Central memory CD8-positive, alpha-beta T cell (primary cell): Measurements from ENCODE around the gene KRT27.
A peak's percentile ranks its signal among the peaks of the same experiment; 100 is the strongest.

Experiments
- ATAC-seq: fragments of 150-1000 bp; cut with Tn5 transposase; replicated peaks from 2 replicates; pipeline ENCODE4 v1.10.0; 2022; ENCODE audit warnings: mild to moderate bottlenecking, moderate FRiP score, moderate number of reproducible peaks; ENCODE audit not compliant: poor library complexity, severe bottlenecking; ENCODE audit errors: extremely low read depth
- DNase-seq, 2 donors: peaks; one replicate each; pipeline ENCODE4 v3.0.0; 2021; ENCODE audit warnings: low spot score in 2 of 2
- H3K27ac Mint-ChIP-seq: one replicate; pipeline ENCODE4 v1.8.0; 2022; ENCODE audit warnings: low read depth, mild to moderate bottlenecking, moderate library complexity, mixed read lengths
- H3K27me3 Mint-ChIP-seq: one replicate; pipeline ENCODE4 v1.8.0; 2022; ENCODE audit warnings: mixed read lengths
- H3K36me3 Mint-ChIP-seq: one replicate; pipeline ENCODE4 v1.8.0; 2022; ENCODE audit warnings: mild to moderate bottlenecking, moderate library complexity, mixed read lengths; ENCODE audit not compliant: insufficient read depth
- H3K4me1 Mint-ChIP-seq: one replicate; pipeline ENCODE4 v1.8.0; 2022; ENCODE audit warnings: mixed read lengths
- H3K4me3 Mint-ChIP-seq: one replicate; pipeline ENCODE4 v1.8.0; 2022; ENCODE audit warnings: mild to moderate bottlenecking, moderate library complexity, mixed read lengths
- H3K9me3 Mint-ChIP-seq: one replicate; pipeline ENCODE4 v1.8.0; 2022; ENCODE audit warnings: mixed read lengths

KRT27 gene, protein sequence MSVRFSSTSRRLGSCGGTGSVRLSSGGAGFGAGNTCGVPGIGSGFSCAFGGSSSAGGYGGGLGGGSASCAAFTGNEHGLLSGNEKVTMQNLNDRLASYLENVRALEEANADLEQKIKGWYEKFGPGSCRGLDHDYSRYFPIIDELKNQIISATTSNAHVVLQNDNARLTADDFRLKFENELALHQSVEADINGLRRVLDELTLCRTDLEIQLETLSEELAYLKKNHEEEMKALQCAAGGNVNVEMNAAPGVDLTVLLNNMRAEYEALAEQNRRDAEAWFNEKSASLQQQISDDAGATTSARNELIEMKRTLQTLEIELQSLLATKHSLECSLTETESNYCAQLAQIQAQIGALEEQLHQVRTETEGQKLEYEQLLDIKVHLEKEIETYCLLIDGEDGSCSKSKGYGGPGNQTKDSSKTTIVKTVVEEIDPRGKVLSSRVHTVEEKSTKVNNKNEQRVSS

DNA sequence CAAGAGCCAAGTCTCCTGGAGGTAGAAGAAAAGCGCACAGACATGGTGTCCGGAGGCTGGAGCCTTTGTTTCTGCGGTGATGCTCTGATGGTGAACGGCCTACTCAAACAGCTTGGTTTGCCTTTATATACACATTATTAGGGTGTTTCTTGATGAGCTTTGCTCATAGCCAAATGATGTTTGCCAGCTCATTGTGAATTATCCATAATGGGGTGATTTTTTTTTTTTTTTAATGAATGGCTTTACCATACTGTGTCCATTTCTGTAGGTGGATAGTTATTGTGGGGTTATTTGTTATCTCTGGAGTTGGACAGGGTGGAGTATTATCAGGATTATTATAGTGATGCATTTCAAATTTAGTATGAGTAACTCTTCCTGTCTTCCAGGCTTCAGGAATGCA lies at the start of gene KRT27:
TSS of gene KRT27 (minus strand) at position 101 of the 400 bp plus-strand sequence. CDS start at position 44, 57 bp downstream.
- DNase-seq (no peak), ATAC-seq (no peak)
- Mint-ChIP-seq H3K27ac (no peak within 1 kb of the TSS), H3K36me3 (no peaks in the 10 kb centered on the region), H3K9me3 (no peaks in the 10 kb centered on the region), H3K27me3 (peaks cover 82% of the 10 kb centered on the region), H3K4me3 (no peak within 1 kb of the TSS), H3K4me1 (no peaks in the 10 kb centered on the region)

DNA sequence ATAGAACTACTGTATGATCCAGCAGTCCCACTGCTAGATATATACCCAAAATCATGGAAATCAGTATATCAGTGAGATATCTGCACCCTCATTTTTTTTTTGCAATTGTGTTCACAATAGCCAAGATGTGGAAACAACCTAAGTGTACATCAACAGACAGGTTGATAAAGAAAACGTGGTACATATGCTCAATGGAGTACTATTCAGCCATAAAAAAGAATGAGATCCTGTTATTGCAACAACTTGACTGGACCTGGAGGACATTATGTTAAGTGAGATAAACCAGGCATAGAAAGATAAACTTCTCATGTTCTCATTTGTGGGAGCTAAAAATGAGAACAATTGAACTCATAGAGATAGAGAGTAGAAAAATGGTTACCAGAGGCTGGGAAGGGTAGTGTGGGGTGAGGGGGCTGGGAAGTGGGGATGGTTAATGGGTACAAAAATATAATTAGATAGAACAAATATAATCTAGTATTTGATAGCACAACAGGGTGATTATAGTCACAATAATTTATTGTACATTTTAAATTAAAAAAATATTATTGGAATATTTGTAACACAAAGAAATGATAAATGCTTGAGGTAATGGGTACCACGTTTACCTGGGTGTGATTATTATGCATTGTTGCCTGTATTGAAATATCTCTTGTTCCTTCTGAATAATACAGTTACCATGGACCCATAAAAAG lies 47.9 kb upstream of the KRT27 start:
- no peaks in the 10 kb centered on the region for H3K27me3 Mint-ChIP-seq
- H3K9me3 Mint-ChIP-seq, result no peaks in the 10 kb centered on the region

DNA sequence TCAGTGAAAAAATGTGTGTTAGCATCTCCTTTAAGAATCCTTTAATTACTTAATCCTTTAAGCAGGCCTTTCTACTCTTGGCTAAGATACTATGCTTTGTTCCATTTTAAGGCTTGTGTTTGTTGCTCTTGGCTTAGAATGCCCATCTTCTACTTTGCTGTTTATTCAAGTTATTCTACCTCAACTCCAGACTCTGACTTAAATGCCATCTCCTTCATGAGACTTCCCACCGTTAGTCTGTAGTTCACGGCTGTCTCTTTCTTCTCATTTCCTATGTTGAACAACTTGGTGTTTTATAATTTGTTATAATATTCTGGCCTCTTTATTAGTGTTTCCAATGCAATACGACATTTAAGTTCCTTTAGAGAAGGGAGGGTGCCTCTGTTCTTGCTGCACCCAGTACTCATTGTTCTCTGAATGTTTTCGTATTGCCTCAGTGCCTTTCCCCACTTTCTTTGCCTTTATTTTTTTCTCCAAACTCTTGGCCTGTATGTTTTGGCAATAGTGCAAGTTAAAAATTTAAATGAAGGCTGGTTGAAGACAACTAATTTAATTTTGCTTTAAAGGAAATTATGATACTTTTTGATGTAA lies 46.2 kb upstream of the KRT27 start:
- ATAC-seq (no peak), DNase-seq (no peak)
- Mint-ChIP-seq H3K27ac (peak overlapping the region; percentile 1), H3K27me3 (no peaks in the 10 kb centered on the region), H3K4me1 (peaks cover 14% of the 10 kb centered on the region), H3K9me3 (no peaks in the 10 kb centered on the region), H3K36me3 (no peaks in the 10 kb centered on the region), H3K4me3 (no peak overlapping the region)

More for the DNA sequence above, 47.9 kb upstream of the KRT27 start:
- Mint-ChIP-seq H3K27ac (no peak overlapping the region), H3K4me3 (no peak overlapping the region), H3K36me3 (no peaks in the 10 kb centered on the region), H3K4me1 (peaks cover 16% of the 10 kb centered on the region)
- no peak for ATAC-seq
- DNase-seq, result no peak

DNA sequence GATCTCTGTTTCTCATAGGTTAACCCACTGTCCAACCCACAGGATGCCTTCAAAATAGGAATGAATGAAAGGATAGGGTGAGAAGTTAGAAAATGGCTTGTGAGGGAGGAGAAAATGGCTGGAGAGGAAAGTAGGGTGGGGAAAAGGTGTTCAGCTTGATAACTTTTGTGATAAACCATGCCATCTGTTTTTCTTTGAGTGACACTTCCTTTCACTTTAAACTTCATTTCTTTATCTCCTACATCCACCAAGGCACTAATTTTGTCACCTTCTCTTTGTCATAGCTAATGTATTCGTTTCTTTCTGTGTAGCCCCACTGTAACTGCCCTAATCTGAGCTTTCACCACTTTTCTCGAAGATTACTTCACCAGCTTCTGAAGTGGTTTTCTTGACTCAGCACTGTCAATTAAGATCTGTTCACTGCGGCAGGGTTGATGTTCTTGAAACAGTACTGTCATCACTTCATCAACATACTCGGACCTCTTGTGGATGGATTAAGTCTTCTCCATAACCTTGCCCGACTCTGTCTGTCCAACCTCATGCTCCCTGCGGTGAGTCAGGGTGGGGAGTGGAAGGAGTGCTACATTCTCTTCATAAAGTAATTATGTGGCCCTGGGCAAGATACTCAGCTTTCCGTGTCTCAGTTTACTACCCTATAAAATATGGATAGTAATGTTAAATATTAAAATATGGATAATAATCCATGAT lies 45.5 kb upstream of the KRT27 start:
- H3K27ac Mint-ChIP-seq, result peak overlapping the region; percentile 1
- H3K9me3 Mint-ChIP-seq, result no peaks in the 10 kb centered on the region
- peaks cover 11% of the 10 kb centered on the region for H3K4me1 Mint-ChIP-seq
- no peaks in the 10 kb centered on the region for H3K36me3 Mint-ChIP-seq
- H3K4me3 Mint-ChIP-seq, result no peak overlapping the region
- H3K27me3 Mint-ChIP-seq, result no peaks in the 10 kb centered on the region
- DNase-seq, result no peak
- ATAC-seq, result peak; percentile 52

DNA sequence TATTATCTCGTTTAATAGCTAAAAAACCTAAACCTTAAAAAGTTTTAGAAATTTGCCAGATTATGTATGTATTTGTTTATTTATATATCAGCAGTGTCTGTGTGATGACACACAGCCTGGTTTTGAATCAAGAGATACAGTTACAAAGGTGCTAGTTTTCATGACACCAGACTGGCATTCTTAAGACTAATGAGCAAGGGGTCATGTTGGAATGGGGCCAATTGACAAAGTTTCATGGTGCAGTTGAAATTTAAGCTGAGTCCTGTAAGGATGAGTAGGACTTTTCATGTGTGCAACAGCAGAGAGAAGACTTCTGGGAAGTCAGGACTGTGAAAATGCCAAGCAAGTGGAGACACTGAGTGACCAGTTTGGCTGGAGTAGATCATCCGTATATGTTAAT lies 43.2 kb upstream of the KRT27 start:
- ATAC-seq (no peak), DNase-seq (no peak)
- peaks cover 11% of the 10 kb centered on the region for H3K4me1 Mint-ChIP-seq
- H3K36me3 Mint-ChIP-seq, result peaks cover 3% of the 10 kb centered on the region
- no peak overlapping the region for H3K27ac Mint-ChIP-seq
- no peaks in the 10 kb centered on the region for H3K27me3 Mint-ChIP-seq
- no peak overlapping the region for H3K4me3 Mint-ChIP-seq
- H3K9me3 Mint-ChIP-seq, result no peaks in the 10 kb centered on the region

DNA sequence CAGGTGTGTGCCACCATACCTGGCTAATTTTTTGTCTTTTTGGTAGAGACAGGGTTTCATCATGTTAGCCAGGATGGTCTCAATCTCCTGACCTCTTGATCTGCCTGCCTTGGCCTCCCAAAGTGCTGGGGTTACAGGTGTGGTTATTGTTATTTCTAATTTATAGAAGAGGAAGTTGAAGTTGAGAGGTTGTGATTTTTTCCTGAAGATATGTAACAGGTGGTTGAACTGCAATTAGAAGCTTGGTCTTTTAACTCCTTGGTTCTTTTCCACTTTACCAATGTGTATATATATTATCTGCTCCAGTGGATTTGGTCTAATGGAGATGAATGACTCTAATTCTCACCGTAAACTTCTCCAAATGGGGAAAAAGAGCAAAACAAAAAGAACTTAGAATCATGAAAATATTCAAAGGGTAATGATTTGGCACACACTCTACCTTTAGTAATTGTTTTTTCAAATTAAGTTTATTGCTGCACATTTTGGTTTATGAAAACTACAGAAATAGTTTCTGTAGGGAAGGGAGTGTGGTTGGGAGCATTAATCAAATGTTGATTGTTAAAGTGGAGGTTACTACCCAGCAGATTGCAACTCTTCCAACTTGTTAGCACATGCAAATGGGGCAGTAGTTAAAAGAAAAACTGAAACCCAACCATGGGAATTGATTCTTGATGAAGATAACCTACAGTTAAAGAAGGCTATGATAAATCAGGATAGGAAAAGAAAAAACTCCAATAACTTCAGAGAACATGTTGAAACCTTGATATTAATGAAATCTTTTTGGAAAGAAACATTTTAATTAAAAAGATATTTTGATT lies 41.9 kb upstream of the KRT27 start:
- no peak overlapping the region for H3K27ac Mint-ChIP-seq
- H3K4me1 Mint-ChIP-seq, result peaks cover 18% of the 10 kb centered on the region
- no peaks in the 10 kb centered on the region for H3K27me3 Mint-ChIP-seq
- ATAC-seq (no peak), DNase-seq (no peak)
- H3K36me3 Mint-ChIP-seq, result peaks cover 3% of the 10 kb centered on the region
- no peak overlapping the region for H3K4me3 Mint-ChIP-seq
- no peaks in the 10 kb centered on the region for H3K9me3 Mint-ChIP-seq

DNA sequence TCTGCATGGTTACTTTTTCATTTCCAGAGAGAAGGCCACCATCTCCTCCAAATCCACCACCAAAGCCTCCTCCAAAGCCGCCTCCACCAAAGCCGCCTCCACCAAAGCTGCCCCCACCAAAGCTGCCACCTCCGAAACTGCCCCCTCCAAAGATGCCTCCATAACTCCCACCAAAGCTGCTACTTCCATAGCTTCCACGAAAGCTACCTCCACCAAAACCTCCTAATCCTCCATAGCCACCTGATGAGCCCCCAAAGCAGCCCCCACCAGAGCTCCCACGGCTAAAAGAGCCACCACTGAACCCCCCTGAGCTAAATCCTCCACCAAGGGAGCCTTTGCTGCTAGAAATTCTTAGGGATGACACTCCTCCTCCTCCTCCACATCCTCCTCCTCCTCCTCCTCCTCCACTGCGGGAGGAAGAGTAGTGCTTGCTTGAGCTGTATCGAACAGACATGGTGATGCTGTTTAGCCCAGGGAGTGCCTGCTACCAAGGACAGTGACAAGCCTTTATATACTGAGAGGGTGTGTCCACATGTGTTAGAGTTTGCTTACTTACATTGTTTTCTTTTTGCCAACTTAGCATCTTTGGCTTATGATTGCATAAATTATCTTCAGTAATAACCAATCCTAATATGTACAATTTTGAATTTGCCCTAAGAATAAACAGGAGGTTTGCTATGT lies 39.9 kb upstream of the KRT27 start, which contains the start of gene KRT10:
TSS of gene KRT10 (minus strand) at position 483 of the 681 bp plus-strand sequence. CDS start at position 454, 29 bp downstream.
- DNase-seq, result no peak
- no peaks in the 10 kb centered on the region for H3K27me3 Mint-ChIP-seq
- peaks cover 17% of the 10 kb centered on the region for H3K4me1 Mint-ChIP-seq
- H3K27ac Mint-ChIP-seq, result no peak within 1 kb of the TSS
- no peak for ATAC-seq
- peaks cover 3% of the 10 kb centered on the region for H3K9me3 Mint-ChIP-seq
- H3K4me3 Mint-ChIP-seq, result no peak within 1 kb of the TSS
- peaks cover 13% of the 10 kb centered on the region for H3K36me3 Mint-ChIP-seq

DNA sequence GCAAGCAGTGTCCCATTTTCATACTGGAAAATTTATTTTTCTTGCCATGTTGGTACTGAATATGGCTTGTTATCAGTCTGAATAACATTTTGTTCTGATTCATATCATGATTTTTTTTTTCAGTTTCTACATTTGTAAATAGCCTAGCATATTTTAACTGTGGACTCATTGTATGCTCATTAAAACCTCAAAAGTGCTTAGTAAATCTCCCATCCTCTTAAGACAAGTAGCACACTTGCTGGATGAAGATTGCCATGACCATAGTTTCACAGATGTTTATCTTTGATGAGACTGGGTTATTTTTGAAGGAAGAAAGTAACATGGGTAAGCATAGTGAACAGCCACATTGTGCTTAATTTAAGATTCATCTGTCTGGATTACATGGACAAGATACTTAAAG lies 39.2 kb upstream of the KRT27 start:
- Mint-ChIP-seq H3K36me3 (peaks cover 18% of the 10 kb centered on the region), H3K4me3 (no peak overlapping the region), H3K27ac (no peak overlapping the region), H3K9me3 (peaks cover 7% of the 10 kb centered on the region), H3K4me1 (peaks cover 21% of the 10 kb centered on the region), H3K27me3 (no peaks in the 10 kb centered on the region)
- no peak for ATAC-seq
- no peak for DNase-seq

DNA sequence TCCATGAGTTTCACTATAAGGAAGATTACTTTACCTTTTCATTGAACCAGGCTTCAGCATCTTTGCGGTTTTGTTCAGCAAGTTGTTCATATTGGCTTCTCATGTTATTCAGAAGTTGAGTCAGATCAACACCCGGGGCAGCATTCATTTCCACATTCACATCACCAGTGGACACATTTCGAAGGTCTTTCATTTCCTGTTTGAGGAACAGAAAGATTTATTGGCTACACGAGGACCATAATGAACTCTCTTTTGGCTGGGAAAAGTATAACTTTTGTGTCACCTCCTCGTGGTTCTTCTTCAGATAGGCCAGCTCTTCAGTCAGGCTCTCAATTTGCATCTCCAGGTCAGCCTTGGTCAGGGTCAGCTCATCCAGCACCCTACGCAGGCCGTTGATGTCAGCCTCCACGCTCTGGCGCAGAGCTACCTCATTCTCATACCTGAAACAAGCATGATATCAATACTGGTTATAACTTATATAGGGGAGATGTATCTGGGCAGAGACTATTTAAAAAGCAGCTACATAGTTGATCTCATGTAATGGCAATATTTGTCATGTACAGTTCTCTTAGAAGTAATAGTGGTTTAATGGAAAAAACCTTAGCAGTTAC lies 38.0 kb upstream of the KRT27 start:
- no peak for ATAC-seq
- peaks cover 21% of the 10 kb centered on the region for H3K4me1 Mint-ChIP-seq
- peak overlapping the region; percentile 57 for H3K27ac Mint-ChIP-seq
- H3K36me3 Mint-ChIP-seq, result peaks cover 18% of the 10 kb centered on the region
- no peaks in the 10 kb centered on the region for H3K27me3 Mint-ChIP-seq
- peak overlapping the region; percentile 86 for H3K4me3 Mint-ChIP-seq
- DNase-seq, result no peak
- peaks cover 7% of the 10 kb centered on the region for H3K9me3 Mint-ChIP-seq

DNA sequence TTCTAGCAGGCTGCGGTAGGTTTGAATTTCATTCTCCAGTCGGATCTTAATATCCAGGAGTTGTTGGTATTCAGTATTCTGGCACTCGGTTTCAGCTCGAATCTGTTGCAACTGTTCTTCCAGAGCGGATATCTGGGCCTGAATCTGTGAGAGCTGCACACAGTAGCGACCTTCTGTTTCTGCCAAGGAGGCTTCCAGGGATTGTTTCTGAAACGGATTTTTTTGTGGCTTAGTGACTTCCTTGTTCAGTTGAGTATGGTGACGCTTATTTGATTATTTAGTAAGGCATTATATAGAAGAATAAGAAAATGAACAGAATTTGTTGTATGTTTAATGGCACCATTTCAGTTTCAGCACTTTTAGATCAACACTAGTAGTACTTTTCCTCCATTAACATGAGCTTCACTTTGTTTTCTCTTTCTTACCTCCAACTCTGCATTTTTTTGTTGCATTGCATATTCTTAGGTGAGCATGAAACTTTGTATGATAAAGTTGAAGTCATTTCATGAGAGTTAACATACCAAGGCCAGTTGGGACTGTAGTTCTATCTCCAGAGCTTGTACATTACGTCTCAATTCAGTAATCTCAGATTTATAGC lies 37.3 kb upstream of the KRT27 start:
- H3K36me3 Mint-ChIP-seq, result peaks cover 18% of the 10 kb centered on the region
- DNase-seq (no peak), ATAC-seq (no peak)
- H3K4me3 Mint-ChIP-seq, result peak overlapping the region; percentile 86
- H3K27ac Mint-ChIP-seq, result peak overlapping the region; percentile 57
- H3K27me3 Mint-ChIP-seq, result peaks cover 6% of the 10 kb centered on the region
- peaks cover 21% of the 10 kb centered on the region for H3K4me1 Mint-ChIP-seq
- H3K9me3 Mint-ChIP-seq, result peaks cover 7% of the 10 kb centered on the region
